IMR-90 (cell line): Measurements from ENCODE around the gene PDCD1. TPM values are rescaled to one million over a fixed set of nuclear protein-coding genes. Genes with fewer than 3 reads are reported as not detected.

ENCODE experiments used
- ATAC-seq: fragments of 200-7000 bp; cut with Tn5 transposase; 2 replicates; pipeline ENCODE4 v1.9.1; 2020; ENCODE audit warnings: low read depth, mild to moderate bottlenecking, moderate library complexity
- BruUV-seq: library from RNA; stranded (reverse); fragments of 400-500 nt; replicated peaks from 2 replicates; lab custom pipeline; 2021; lab: Mats Ljungman, UMichigan
- CTCF ChIA-PET: fragments of 300-600 bp; formaldehyde crosslinking; extraction: SDS; loops from one replicate; lab custom pipeline; 2021; ENCODE audit warnings: antibody characterized with exemption; lab: Yijun Ruan, JAX
- POLR2A ChIA-PET: fragments of 300-600 bp; sonication (Branson Sonifier 250); formaldehyde crosslinking; loops from one replicate; lab custom pipeline; 2022; ENCODE audit warnings: antibody characterized with exemption; ENCODE audit not compliant: unreplicated experiment; lab: Charles Lee
- DNase-seq: peaks from one replicate; pipeline ENCODE4 v3.0.0; 2013
- H2AFZ ChIP-seq: replicated peaks from 2 replicates; pipeline ENCODE3; 2013; ENCODE audit warnings: low read length, mild to moderate bottlenecking; ENCODE audit not compliant: poor library complexity
- H2AK5ac ChIP-seq: 2 replicates; pipeline ENCODE4 v1.6.1; 2013; ENCODE audit warnings: low read depth, low read length, inconsistent platforms
- H2AK9ac ChIP-seq: replicated peaks from 2 replicates; pipeline ENCODE3; 2013; ENCODE audit warnings: mild to moderate bottlenecking, low read depth, low read length, moderate library complexity; ENCODE audit not compliant: poor library complexity
- H2BK120ac ChIP-seq: 2 replicates; pipeline ENCODE4 v1.6.1; 2013; ENCODE audit warnings: low read depth, low read length, inconsistent platforms
- H2BK15ac ChIP-seq: 3 replicates; pipeline ENCODE4 v1.6.1; 2013; ENCODE audit warnings: low read depth, low read length, inconsistent platforms
- H2BK20ac ChIP-seq: 2 replicates; pipeline ENCODE4 v1.6.1; 2013; ENCODE audit warnings: low read depth, mild to moderate bottlenecking, inconsistent platforms, low read length, moderate library complexity
- H2BK5ac ChIP-seq: 2 replicates; pipeline ENCODE4 v1.6.1; 2013; ENCODE audit warnings: mild to moderate bottlenecking, low read depth, low read length, inconsistent platforms; ENCODE audit not compliant: poor library complexity, severe bottlenecking
- H3K14ac ChIP-seq: replicated peaks from 2 replicates; pipeline ENCODE4 v1.6.1; 2013; ENCODE audit warnings: low read depth, low read length, inconsistent platforms
- H3K18ac ChIP-seq: 2 replicates; pipeline ENCODE4 v1.6.1; 2013; ENCODE audit warnings: low read depth, low read length, control low read depth
- H3K23ac ChIP-seq: 2 replicates; pipeline ENCODE4 v1.6.1; 2013; ENCODE audit warnings: low read depth, low read length, inconsistent platforms
- H3K27ac ChIP-seq: 2 replicates; pipeline ENCODE4 v1.5.1; 2013; ENCODE audit warnings: mild to moderate bottlenecking, control low read depth, low read length; ENCODE audit not compliant: insufficient read depth
- H3K27me3 ChIP-seq: 2 replicates; pipeline ENCODE4 v1.6.1; 2013; ENCODE audit warnings: low read length; ENCODE audit not compliant: control insufficient read depth, insufficient read depth
- H3K36me3 ChIP-seq: 2 replicates; pipeline ENCODE4 v1.6.1; 2013; ENCODE audit warnings: low read length, mixed read lengths; ENCODE audit not compliant: control insufficient read depth, insufficient read depth
- H3K4ac ChIP-seq: 2 replicates; pipeline ENCODE4 v1.6.1; 2013; ENCODE audit warnings: low read depth, low read length, inconsistent platforms
- H3K4me1 ChIP-seq: 2 replicates; pipeline ENCODE4 v1.6.1; 2013; ENCODE audit warnings: low read length, mixed read lengths; ENCODE audit not compliant: control insufficient read depth, insufficient read depth
- H3K4me2 ChIP-seq: 2 replicates; pipeline ENCODE4 v1.6.1; 2013; ENCODE audit warnings: low read depth, mild to moderate bottlenecking, control low read depth, low read length, moderate library complexity
- H3K4me3 ChIP-seq: 2 replicates; pipeline ENCODE4 v1.5.1; 2013; ENCODE audit warnings: low read depth, mild to moderate bottlenecking, control low read depth, low read length, moderate library complexity; ENCODE audit not compliant: insufficient read depth
- H3K56ac ChIP-seq: 2 replicates; pipeline ENCODE4 v1.6.1; 2013; ENCODE audit warnings: low read length, inconsistent platforms; ENCODE audit not compliant: insufficient read depth; ENCODE audit errors: extremely low read depth
- H3K79me1 ChIP-seq, 2 experiments: 2 replicates each; pipeline ENCODE4 v1.6.1; 2013; ENCODE audit warnings: low read length in 2 of 2, inconsistent platforms in 1 of 2, low read depth in 1 of 2
- H3K9ac ChIP-seq: 2 replicates; pipeline ENCODE4 v1.6.1; 2013; ENCODE audit warnings: low read depth, low read length, control low read depth
- H3K9me1 ChIP-seq: 2 replicates; pipeline ENCODE4 v1.6.1; 2013; ENCODE audit warnings: low read length, inconsistent platforms; ENCODE audit not compliant: insufficient read depth
- H3K9me3 ChIP-seq: 2 replicates; pipeline ENCODE4 v1.6.1; 2013; ENCODE audit warnings: low read length; ENCODE audit not compliant: control insufficient read depth, insufficient read depth
- H4K20me1 ChIP-seq: 2 replicates; pipeline ENCODE4 v1.6.1; 2013; ENCODE audit warnings: low read length, inconsistent platforms; ENCODE audit not compliant: insufficient read depth
- H4K5ac ChIP-seq: 2 replicates; pipeline ENCODE4 v1.6.1; 2013; ENCODE audit warnings: mild to moderate bottlenecking, low read depth, low read length, control low read depth
- H4K8ac ChIP-seq, 2 experiments: 2 replicates each; pipeline ENCODE4 v1.6.1; 2013; ENCODE audit warnings: low read depth in 2 of 2, low read length in 2 of 2, control low read depth in 1 of 2, inconsistent platforms in 1 of 2
- H4K91ac ChIP-seq: 2 replicates; pipeline ENCODE4 v1.6.1; 2013; ENCODE audit warnings: low read depth, low read length, inconsistent platforms; ENCODE audit not compliant: insufficient read depth
- BHLHE40 ChIP-seq: fragments of 150-350 bp; IDR thresholded peaks from 2 replicates; pipeline ENCODE4 v1.6.1; 2016; ENCODE audit warnings: mild to moderate bottlenecking, low read depth, low read length
- CEBPB ChIP-seq: IDR thresholded peaks from 2 replicates; pipeline ENCODE4 v1.6.1; 2012; ENCODE audit warnings: low read depth, low read length, improper control_type of control experiment
- CTCF ChIP-seq: conservative IDR thresholded peaks from 2 replicates; pipeline ENCODE4 v1.5.1; 2012; ENCODE audit warnings: mild to moderate bottlenecking, low read depth, low read length, improper control_type of control experiment
- FOS ChIP-seq: fragments of 150-350 bp; IDR thresholded peaks from 2 replicates; pipeline ENCODE4 v1.6.1; 2016; ENCODE audit warnings: low read depth, low read length
- MXI1 ChIP-seq: IDR thresholded peaks from 2 replicates; pipeline ENCODE4 v1.6.1; 2012; ENCODE audit warnings: low read depth, mild to moderate bottlenecking, low read length, moderate library complexity, borderline replicate concordance
- RAD21 ChIP-seq: IDR thresholded peaks from 2 replicates; pipeline ENCODE4 v1.6.1; 2012; ENCODE audit warnings: low read length, improper control_type of control experiment
- SMC3 ChIP-seq: fragments of 150-350 bp; IDR thresholded peaks from 2 replicates; pipeline ENCODE4 v1.6.1; 2016; ENCODE audit warnings: low read depth, mild to moderate bottlenecking, antibody characterized with exemption, low read length, moderate library complexity
- WGBS, 2 experiments: methylation state at CpG; one replicate each; pipeline versions ENCODE4 v1.1.5 to v1.1.7; 2013; ENCODE audit warnings: missing lambda C conversion rate in 2 of 2; ENCODE audit not compliant: insufficient read length in 1 of 2; ENCODE audit errors: extremely low coverage in 2 of 2; 5-methylcytosine and 5-hydroxymethylcytosine counted together
- dilution Hi-C: fragments of 300-500 bp; cut with HindIII; formaldehyde crosslinking; loops from one replicate; pipeline ENCODE4 v1.14.3; 2018; ENCODE audit warnings: low sequenced_read_pairs; ENCODE audit not compliant: unreplicated experiment
- in situ Hi-C: fragments of 300-500 bp; cut with MboI; formaldehyde crosslinking; loops from 3 replicates; pipeline ENCODE4 v1.14.3; 2019; ENCODE audit warnings: low sequenced_read_pairs, inconsistent platforms, mixed read lengths
- intact Hi-C: fragments of 100-400 bp; cut with micrococcal nuclease; formaldehyde crosslinking; loops from 2 replicates; pipeline ENCODE4 v1.10.0; 2022
- polyA plus RNA-seq, 3 experiments: library from polyadenylated mRNA; depleted of rRNA; stranded (reverse); fragments of >200 nt; gene quantifications; 2 replicates each; pipeline ENCODE4 v1.2.3, GENCODE V29; 2012; ENCODE audit warnings: low replicate concordance in 1 of 3
- total RNA-seq: library from RNA; depleted of rRNA; stranded (reverse); fragments of >200 nt; gene quantifications from 2 replicates; pipeline ENCODE4 v1.2.3, GENCODE V29; 2012
- TF ChIP-seq, protein P1 (sequence below): fragments of 150-350 bp; IDR thresholded peaks from 2 replicates; pipeline ENCODE4 v1.6.1; 2017; ENCODE audit warnings: mild to moderate bottlenecking, antibody characterized with exemption, low read length, low read depth

PDCD1 gene
- total and polyA plus RNA-seq, 2 of the 4 experiments (the other 2 are of a cell fraction), result not detected

GRCh38 chr2:241885946-241886643, 27.4 kb upstream of the PDCD1 start:
- Histone ChIP-seq H3K56ac (no peak overlapping the region), H2BK5ac (no peak overlapping the region), H3K18ac (no peak overlapping the region), H3K14ac (no peak overlapping the region), H2AFZ (no peak overlapping the region), H3K9me1 (no peaks in the 10 kb centered on the region), H3K4me1 (no peaks in the 10 kb centered on the region), H4K5ac (no peak overlapping the region), H3K4me3 (no peak overlapping the region), H3K27me3 (no peaks in the 10 kb centered on the region), H3K27ac (no peak overlapping the region), H3K9ac (no peak overlapping the region), H2AK5ac (no peak overlapping the region), H3K23ac (no peak overlapping the region), H4K91ac (no peak overlapping the region), H3K4ac (no peak overlapping the region), H3K79me1 (no peaks in the 10 kb centered on the region), H3K9me3 (no peaks in the 10 kb centered on the region; the same call in 1 of the 2 replicates), H4K20me1 (no peaks in the 10 kb centered on the region), H3K36me3 (no peaks in the 10 kb centered on the region), H2BK20ac (no peak overlapping the region), H2BK15ac (no peak overlapping the region), H2AK9ac (no peak overlapping the region), H4K8ac (no peak overlapping the region), H2BK120ac (no peak overlapping the region), H3K4me2 (no peak overlapping the region)
- dilution Hi-C loops, result no loop called here
- intact Hi-C loops, result no loop called here
- ChIA-PET POLR2A (no interaction called here), CTCF (no interaction called here)
- ATAC-seq (no peak), DNase-seq (no peak)
- TF ChIP-seq, protein P1, sequence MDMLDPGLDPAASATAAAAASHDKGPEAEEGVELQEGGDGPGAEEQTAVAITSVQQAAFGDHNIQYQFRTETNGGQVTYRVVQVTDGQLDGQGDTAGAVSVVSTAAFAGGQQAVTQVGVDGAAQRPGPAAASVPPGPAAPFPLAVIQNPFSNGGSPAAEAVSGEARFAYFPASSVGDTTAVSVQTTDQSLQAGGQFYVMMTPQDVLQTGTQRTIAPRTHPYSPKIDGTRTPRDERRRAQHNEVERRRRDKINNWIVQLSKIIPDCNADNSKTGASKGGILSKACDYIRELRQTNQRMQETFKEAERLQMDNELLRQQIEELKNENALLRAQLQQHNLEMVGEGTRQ, result no peak
- TF ChIP-seq CEBPB (no peak), MXI1 (no peak), FOS (no peak), BHLHE40 (no peak), RAD21 (no peak), CTCF (no peak), SMC3 (no peak)
- no TSS peak for BruUV-seq
- 73% methylated on average over 8 of the region's 15 CpGs; no CpG with 5 or more reads in 1 of the 2 experiments for WGBS, 2 experiments
- in situ Hi-C loops, result no loop called here
